Midbrain (tissue), 1 donor: Measurements from ENCODE around the gene FKBP1A.
A peak's percentile ranks its signal among the peaks of the same experiment; 100 is the strongest.

Experiments used
- DNase-seq: peaks from one replicate; lab custom pipeline; 2025; lab: John Stamatoyannopoulos, UW

FKBP1A gene

GRCh38 chr20:1386323-1386722 lies 6.5 kb downstream of the FKBP1A start:
- DNase-seq: no peak

- no peak for DNase-seq
Observed at GRCh38 chr20:1383623-1384404, 9.0 kb downstream of the FKBP1A start.

GRCh38 chr20:1382670-1383069 lies 10.2 kb downstream of the FKBP1A start:
- no peak for DNase-seq

GRCh38 chr20:1381753-1382591 lies 10.9 kb downstream of the FKBP1A start:
- no peak for DNase-seq

GRCh38 chr20:1378735-1379125 lies 14.1 kb downstream of the FKBP1A start:
- DNase-seq: no peak

GRCh38 chr20:1377984-1378734 lies 14.7 kb downstream of the FKBP1A start:
- no peak for DNase-seq

- no peak for DNase-seq
Observed at GRCh38 chr20:1377341-1377871, 15.4 kb downstream of the FKBP1A start.

- DNase-seq: no peak
Observed at GRCh38 chr20:1376408-1377270, 16.2 kb downstream of the FKBP1A start.

GRCh38 chr20:1376007-1376406 lies 16.8 kb downstream of the FKBP1A start:
- DNase-seq: no peak

GRCh38 chr20:1375515-1375914 lies 17.3 kb downstream of the FKBP1A start:
- DNase-seq: no peak

- DNase-seq: no peak
Observed at GRCh38 chr20:1374246-1374645, 18.6 kb downstream of the FKBP1A start.

- DNase-seq: peak; percentile 86
Observed at GRCh38 chr20:1373614-1374013, 19.2 kb downstream of the FKBP1A start.

GRCh38 chr20:1373036-1373435 lies 19.8 kb downstream of the FKBP1A start:
- no peak for DNase-seq

GRCh38 chr20:1371830-1372539 lies 20.9 kb downstream of the FKBP1A start:
- DNase-seq: no peak

GRCh38 chr20:1371202-1371782 lies 21.6 kb downstream of the FKBP1A start:
- DNase-seq: no peak

- no peak for DNase-seq
Observed at GRCh38 chr20:1370548-1371110, 22.2 kb downstream of the FKBP1A start.

- peak; percentile 28 for DNase-seq
Observed at GRCh38 chr20:1369970-1370369, 22.9 kb downstream of the FKBP1A start.

GRCh38 chr20:1368448-1369199 lies 24.2 kb downstream of the FKBP1A start:
- no peak for DNase-seq

- no peak for DNase-seq
Observed at GRCh38 chr20:1367479-1367878, 25.4 kb downstream of the FKBP1A start.
